D721Med (cell line): ENCODE data around the gene PRMT5.
"Not testable (repeated sequence)": the region's sequence is repeated elsewhere in the genome, so short reads cannot be mapped to it uniquely, and the experiment has no call there.

Experiments
- DNase-seq: peaks from one replicate; pipeline ENCODE4 v3.0.0; 2011; ENCODE audit warnings: low spot score; ENCODE audit not compliant: insufficient read length
- FAIRE-seq: peaks from 2 replicates; lab custom pipeline; 2011; peaks lifted over from hg19 to GRCh38; lab: Jason Lieb, UNC
- TF ChIP-seq, protein P1 (sequence below): IDR thresholded peaks from 2 replicates; pipeline ENCODE4 v1.5.1; 2012; ENCODE audit warnings: mild to moderate bottlenecking, control low read depth; ENCODE audit not compliant: insufficient read depth; ENCODE audit errors: missing control alignments

PRMT5 gene

DNA sequence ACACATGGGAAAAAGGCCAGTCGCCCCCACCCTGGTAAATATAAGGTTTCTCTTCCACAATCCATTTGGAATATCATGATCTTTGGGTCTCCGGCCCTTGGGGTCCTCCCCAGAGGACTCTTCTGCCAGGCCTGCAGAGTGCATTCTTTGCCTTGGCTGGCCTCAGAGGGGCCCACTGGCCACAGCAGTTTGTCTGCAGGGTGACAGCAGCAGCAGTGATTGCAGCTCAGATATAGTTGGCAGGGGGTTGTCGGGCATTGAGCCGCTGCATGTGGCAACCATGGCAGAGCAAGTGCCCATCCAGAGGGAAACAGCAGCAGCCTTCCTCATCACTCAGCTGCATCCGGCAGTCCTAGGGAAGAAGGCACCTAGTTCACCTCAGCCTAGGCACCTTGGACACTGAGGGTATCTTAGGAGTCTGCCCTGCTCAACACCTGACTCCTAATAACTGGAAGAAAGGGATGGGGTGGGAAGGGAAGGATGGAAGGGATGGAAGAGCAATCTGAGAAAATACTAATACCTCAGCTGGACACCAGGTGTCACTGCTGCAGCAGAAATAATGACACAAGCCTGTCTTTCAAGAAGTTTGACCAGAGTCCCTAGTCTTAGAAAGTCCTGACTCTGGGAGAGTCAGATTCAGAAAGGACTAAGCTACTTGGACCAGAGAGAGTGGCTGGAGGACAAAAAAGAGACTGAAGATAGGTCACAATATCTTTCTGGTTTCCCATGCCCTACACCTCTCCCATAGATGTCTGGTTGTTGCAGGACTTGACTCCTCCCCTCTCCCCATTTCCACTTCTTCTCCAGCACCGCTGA lies 44.2 kb upstream of the PRMT5 start:
- TF ChIP-seq, protein P1, sequence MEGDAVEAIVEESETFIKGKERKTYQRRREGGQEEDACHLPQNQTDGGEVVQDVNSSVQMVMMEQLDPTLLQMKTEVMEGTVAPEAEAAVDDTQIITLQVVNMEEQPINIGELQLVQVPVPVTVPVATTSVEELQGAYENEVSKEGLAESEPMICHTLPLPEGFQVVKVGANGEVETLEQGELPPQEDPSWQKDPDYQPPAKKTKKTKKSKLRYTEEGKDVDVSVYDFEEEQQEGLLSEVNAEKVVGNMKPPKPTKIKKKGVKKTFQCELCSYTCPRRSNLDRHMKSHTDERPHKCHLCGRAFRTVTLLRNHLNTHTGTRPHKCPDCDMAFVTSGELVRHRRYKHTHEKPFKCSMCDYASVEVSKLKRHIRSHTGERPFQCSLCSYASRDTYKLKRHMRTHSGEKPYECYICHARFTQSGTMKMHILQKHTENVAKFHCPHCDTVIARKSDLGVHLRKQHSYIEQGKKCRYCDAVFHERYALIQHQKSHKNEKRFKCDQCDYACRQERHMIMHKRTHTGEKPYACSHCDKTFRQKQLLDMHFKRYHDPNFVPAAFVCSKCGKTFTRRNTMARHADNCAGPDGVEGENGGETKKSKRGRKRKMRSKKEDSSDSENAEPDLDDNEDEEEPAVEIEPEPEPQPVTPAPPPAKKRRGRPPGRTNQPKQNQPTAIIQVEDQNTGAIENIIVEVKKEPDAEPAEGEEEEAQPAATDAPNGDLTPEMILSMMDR: peak; percentile 75
- no peak for FAIRE-seq
- peak; percentile 51 for DNase-seq

DNA sequence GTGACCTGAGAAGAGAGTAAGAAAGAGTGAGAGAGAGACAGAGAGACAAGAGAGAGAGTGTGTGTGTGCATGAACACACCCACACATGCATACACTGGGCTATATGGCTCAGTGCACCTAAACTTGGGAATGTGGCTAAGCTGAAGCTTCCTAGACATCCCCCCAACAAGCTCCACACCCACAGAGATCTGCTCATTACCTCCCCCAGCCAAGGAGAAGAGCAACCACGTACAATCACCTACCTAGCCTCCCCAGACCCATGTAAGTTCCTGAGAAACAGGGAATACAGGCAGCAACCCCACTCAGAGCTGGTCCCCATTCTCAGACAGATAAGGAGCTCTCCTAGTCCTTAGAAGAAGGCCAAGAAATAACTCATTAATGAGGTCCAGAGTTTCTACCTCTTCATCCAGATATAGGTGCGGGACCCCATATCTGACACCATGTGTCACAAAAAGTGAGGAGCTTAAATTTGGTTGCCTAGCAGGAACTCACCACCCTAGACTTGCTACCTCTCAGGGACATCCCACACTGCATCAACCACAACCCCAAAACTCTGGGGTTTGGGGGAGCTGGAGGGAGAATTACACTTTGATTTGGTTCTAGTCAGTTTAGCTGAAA lies 43.2 kb upstream of the PRMT5 start:
- no peak for FAIRE-seq
- TF ChIP-seq, protein P1: no peak

DNA sequence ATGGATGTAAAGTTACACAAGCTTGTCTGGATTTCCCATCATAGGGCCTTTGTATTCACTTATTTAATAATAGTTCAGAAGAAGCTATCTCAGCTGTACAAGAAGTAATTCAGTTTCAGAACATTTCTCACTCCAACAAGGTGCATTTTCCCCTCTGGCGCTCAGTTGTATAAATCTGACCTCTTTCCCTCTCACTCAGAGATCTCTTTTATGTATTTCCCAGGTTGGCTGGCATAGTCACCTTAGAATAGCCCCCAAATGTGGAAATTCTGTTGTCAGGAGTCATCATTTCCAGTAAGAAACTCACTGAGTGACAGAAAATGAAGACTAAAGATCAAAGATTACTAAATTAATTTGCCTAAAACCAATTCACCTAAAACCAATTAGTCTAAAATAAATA lies 42.0 kb upstream of the PRMT5 start:
- TF ChIP-seq, protein P1: no peak
- no peak for DNase-seq
- no peak for FAIRE-seq

More for the DNA sequence above, 43.2 kb upstream of the PRMT5 start:
- no peak for DNase-seq

DNA sequence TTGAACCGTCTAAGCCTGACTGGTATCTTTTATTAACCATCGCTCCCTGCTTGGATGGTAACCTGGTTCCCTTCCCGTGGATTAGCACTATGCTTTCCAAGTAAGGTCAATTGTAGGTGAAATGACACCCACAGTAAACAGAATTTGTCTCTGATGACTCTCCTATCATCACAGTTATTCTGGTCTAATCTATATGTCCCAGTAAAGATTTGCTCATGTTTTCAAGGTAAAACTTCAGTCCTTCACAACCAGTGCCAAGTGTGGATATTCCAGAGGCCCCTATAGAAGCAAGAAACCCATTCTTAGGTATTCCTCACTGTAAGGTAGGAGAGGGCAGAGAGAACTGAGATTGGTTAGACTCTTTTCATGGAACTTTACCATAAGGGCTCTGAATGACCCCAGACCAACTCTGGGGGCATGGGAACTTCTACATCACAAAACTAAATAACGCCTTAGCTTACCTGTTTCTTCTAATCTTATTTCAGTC lies 37.6 kb upstream of the PRMT5 start:
- TF ChIP-seq, protein P1: no peak
- no peak for FAIRE-seq
- no peak for DNase-seq

DNA sequence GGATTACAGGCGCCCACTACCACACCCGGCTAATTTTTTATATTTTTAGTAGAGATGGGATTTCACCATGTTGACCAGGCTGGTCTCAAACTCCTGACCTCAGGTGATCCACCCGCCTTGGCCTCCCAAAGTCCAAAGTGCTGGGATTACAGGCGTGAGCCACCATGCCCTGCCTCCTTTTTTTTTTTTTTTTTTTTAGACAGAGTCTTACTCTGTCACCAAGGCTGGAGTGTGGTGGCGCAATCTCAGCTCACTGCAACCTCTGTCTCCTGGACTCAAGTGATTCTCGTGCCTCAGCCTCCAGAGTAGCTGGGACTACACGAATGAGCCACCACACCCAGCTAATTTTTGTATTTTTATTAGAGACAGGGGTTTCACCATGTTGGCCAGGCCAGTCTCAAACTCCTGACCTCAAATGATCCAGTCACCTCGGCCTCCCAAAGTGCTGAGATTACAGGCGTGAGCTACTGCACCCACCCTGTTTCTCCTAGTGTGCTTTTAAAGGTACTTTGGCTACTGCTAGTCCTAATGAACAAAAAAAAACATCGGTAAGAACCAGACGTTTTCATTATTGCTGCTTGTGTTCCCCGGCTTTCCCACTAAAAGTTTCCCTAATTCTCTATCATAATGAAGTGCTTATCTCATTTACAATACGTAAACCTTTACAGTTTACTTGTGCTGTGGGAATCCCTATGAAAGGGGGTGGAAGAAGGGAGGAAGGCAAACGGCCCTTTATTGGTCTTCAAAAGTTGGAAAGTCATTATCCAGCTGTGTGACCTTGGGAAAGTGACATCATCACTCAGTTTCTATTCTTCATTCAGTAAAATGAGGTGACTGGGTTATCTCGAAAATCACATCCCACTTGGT lies 37.0 kb upstream of the PRMT5 start:
- FAIRE-seq, DNase-seq: not testable (repeated sequence)

DNA sequence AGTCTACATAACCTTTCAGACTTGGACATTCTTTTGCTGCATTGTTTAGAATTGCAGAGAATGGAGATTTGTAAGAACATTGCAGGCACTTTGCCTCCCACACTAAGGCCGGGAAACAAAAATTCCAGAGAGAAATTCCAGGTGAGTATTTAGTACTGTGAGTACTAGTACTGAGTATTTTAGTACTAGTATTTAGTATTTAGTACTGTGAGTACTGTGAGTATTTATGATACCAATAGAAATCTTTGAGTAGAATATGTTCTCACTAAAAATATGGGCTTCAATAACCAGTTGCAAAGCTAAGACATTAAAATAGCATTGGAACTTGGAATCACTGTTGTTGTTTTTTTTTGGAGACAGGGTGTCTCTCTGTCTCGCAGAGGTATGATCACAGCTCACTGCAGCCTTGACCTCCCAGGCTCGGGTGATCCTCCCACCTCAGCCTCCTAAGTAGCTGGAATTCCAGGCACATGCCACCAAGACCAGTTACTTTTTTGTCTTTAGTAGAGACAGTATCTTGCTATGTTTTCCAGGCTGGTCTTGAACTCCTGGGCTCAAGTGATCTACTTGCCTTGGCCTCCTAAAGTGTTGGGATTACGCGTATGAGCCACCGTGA lies 33.0 kb upstream of the PRMT5 start:
- FAIRE-seq (no peak), DNase-seq (no peak)
- TF ChIP-seq, protein P1: no peak
